Measurements from ENCODE around the gene RTL1.

RTL1 gene

DNA sequence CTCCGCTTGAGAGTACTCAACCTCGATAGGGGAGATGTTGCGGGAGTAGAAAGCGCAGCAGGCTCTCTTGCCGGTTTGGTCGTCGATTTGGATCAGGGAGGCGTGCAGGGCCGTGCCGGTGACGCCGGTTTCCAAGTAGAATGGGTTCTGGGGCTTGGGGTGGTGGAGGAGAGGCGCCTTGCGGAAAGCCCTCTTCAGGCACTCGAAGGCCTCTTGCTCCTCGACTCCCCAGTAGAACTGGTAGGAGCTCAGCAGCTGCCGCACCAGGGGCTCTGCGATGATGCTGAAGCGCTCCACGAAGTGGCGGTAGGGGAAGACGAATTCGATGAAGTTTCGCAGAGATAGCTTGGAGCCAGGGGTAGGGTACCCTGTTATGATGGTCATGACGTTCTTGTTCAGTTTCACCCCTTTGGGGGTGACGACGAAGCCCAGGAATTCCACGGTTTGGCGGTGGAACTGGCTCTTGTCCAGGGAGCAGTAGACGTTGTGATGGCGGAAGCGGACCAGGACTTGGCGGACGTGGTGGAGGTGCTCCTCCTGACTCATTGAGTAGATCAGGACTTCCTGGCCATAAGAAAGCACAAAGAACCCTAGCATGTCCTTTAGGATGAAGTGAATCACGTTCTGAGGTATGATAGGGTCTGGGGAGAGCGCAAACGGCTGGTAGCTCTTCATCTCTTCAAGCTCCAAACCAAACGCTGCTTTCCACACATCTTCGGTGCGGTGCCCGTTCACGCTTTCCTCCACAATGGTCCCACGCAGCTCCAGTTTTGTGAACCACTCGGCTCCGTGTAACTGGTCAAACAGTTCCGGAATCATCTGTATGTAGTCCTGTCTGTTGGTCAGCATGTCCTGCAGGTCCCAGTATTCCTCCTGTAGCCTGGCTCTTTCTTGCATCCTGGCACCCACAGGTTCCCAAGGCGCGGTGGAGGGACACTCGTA lies 21.2 kb downstream of the RTL1 start:
- DNase-seq = no peak

DNA sequence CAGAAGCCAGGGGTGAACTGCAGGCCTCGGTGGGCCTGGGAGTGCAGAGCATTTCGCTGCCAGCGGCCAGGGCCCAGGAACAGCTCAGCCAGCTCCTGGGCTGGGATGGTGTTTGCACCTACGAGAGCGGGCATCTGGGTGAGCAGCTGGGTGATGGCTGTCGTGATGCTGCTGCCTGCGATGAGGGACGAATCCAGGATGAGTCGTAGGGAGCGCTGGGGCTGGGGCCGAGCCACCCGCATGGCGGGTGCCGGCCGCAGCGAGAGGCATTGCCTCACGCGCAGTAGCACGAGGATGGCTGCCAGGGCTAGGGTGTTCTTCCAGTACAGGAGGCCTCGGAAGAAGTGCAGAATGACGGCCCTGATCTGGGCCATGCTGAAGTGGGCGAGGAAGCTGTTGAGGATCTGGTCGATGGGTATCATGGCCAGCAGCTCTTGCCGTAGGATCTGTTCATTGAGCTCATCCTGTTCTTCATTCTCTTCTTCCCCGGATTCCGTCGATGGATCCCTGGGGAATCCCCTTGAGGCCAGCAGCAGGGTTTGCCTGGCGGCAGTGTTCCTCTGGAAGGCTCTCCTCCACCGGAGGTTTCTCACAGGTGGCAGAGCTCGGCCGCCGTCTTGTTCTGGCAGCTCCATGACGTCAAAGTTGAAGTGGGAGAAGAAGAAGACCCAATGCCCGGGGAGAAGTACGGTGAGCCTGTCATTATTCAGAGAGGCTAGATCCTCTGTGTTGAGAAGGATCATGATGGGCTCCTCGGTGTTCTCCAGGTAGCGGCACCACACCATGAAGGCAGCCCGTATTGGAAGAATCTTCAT lies 22.1 kb downstream of the RTL1 start:
- no peak for DNase-seq

DNA sequence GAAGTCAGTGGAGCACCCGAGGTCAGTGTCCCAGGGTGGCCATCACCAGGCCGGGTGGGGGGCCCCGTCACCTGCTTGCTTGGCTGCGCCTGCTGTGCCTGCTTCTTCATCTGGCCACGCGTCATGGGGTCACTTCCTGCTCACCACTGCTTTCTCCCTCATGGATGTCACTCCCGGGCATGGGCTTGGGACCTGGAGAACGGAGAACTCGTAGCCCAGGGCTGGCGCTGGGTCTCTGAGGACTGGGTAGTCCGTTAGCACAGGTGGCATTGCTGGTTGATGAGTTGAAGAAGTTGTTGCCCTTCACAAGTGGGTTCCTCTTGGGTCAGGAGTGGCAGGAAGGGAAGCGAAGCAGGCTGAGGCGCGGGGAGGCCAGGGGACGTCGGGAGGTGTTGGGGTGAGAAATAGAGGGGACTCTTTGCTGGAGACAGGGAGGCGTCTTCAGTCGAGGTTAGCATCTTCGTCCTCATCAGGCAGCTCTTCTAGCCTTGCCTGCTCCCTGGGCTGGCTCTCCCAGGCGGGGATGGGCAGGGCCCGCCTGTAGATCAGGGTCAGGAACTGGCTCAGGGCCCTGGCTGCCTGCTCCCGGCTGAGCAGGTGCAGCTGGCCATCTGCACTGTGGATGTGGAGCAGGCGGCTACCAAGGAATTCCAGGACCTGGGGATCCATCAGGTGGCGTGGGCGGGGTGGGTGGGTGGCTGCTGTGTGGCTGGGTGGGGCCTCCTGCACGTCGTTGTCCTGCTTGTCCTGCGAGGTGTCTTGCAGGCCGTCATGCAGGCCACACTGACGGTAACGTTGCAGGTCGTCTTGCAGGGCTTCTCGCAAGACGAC lies 23.0 kb downstream of the RTL1 start:
- no peak for DNase-seq

DNA sequence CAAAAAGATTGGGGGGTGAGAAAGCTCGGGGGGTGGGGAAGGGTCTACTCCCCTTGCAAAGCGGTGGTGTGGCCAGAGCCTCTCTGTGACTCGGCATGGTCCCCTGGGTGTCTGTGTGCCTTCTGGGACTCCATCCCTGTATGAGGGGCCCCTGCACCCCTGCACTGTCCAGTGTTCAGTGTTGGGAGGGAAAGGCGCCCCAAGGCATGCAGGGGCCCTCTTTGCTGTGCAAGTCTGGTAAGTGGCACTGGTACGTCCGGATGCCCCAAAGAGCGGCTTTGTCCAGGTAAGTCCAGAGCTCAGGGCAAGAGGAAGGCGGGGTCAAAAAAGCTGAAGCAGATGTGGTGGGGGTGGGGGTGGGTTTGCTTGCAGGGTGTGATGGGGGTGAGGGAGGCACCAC lies 23.7 kb downstream of the RTL1 start:
- no peak for DNase-seq

DNA sequence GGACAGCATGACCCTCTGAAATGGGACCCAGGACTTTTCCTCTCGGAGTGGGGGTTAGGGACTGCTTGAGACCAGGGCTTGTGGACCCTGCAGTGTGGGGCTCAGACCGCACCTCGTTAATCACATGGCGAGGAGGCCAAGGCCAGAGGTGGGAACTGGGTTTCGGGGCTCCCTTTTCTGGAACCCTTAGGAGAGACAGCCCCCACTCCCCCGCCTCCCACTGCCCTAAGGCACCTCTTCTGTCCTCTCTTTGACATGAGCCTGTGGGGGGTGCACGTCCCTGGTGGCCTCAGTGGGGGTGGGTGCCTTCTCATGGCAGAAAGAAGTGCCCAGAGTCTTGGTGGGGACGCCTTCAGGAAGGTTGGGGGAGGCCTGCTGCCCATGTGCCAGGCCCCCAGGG lies 24.3 kb downstream of the RTL1 start:
- no peak for DNase-seq

DNA sequence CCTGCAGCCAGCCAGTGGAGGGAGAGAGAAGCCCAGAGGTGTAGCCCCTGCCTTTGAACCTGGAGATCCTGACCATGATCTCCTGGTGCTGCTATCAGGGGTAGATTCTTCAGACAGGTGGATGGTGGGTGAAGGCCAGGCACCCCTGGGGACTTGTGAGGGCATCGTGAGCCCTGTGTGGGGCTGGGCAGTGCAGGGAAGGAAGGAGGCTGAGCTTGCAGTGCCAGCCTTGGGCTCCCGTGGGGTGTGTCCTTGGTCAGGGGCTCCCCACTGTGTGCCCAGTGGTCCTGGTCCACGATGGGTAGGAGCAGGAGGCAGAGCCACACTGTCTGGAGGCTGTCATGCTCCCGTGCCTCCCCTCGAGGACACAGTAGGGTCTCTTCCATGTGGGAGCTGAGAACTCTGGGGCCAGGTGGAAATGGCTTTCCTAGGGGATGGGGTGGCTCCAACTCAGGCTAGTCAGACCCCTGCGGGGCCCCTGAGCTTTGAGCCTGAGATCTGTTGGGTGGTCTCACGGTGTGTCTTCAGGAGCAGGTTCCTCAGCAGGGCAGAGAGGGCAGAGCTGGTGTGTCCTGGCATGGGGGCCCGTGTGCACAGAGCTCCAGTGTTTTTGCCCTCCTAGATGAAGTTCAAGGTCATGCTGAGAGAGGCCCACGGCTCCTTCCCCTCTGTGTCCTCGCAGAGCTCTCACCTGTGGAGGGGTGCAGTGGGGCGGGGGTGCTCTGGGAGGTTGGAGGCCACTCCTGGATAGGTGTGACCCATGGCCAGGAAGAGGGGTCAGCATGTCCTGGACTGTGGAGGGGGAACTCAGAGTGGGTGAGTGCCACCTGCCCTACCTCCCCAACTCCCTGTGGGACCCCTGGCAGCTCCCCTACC lies 25.0 kb downstream of the RTL1 start:
- no peak for DNase-seq

DNA sequence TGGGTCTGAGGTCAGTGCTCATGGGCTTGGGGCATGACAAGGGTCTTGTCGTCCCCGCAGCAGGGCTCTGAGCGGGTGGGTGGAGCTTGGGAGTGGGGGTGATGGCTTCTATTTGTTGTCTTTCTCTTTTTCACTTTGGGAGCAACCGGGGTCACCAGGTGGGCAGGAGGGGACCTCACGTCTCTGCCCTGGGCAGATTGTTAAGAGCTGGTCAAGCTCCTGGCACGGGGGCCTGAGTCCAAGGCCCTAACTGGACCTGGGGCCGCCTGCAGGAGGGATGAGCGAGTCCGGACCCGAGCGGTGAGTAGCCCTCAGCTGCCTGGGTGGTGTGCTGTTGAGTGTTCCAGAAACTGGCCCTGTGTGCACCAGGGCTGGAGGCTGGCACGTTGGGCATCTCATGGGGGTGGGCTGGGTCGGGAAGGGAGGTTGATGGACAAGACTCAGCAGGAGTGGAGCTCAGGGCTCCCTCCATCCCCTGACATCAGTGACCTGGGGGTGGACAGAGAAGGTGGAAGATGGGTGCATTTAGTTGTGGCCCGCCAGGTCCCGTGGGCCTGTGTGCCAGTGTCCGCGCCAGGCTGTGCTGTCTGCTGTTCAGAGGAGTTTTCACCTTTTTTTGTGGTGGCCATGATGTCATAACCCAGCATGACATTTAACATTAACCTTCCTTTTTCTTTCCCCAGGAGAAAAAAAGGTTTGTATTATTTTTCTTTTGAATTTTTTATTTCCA lies 27.5 kb downstream of the RTL1 start:
- no peak for DNase-seq

DNA sequence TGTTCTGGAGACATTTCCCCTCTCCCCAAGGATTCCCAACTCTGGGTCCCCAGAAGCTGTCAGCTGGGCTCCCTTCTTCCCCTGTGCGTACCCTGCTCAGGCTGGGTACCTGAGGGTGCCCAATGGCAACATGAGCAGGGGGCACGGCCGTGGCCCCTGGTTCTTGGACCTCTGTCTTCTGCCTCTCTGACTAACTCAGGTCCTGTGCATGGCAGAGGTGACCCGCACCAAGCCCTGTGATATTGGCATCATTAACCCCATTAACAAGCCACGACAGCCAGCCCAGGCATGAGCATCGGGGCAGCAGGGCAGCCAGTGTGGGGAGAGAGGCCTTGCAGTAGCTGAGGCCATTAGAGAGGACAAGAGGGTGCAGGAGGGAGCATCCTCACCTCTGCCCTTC lies 28.4 kb downstream of the RTL1 start:
- DNase-seq = no peak

DNA sequence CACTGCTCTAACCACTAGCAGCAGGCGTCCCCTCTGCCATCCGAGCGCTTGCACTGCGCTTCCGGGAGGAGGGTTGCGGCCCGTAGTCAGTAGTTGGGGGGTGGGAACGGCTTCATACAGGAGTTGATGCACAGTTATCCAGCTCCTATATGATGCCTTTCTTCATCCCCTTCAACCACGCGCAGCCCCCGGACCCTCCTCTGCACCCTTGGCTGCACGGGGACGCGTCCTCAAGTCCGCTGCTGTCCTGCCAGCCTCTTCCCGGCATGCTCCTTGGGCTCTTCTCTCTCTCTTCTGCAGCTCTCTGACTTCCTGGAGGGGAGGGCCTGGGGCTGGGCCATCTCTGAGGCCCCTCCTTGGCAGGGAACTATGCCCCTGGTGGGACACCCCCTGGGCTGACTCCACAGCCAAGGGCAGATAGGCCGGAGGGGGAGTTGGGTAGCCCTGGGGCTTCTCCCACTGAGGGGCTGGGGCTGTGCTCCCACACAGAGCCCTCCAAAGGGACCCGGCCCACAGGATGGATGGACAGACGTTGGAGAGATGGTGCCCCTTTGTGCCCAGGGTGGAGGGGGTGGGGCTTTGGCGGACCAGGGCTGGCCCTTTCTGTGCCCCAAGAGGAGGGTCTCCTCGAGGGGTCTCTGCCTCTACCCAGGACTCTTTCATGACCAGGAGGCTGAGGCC lies 29.0 kb downstream of the RTL1 start:
- DNase-seq = no peak

DNA sequence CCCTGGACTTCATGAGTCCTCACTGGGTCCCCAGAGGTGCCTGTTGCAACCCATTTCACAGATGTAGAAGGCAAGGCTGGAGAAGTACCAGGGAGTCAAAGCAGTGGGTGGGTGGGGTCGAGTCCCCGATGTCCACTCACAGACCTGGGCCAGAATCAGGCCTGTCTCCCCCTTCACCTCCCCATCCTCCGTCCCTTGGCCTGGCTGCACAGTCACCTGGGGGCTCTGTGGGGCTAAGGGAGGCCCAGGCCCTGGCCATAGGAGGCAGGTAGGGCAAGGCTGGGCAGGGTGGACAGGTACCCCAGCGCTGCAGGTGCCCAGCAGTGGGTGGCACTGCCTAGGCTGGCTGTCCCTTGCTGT lies 29.5 kb downstream of the RTL1 start:
- no peak for DNase-seq

DNA sequence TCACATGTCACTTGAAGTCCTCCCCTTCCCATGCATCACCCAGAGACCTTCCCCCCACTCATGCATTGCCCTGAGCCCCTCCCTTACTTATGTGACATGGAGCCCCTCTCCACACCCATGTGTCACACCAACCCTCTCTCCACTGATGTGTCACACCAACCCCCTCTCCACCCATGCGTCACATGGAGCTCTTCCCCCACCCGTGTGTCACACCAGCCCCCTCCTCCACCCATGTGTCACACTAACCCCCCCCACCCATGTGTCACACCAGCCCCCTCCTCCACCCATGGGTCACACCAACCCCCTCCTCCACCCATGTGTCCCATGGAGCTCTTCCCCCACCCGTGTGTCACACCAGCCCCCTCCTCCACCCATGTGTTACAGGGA lies 30.4 kb downstream of the RTL1 start:
- no peak for DNase-seq

DNA sequence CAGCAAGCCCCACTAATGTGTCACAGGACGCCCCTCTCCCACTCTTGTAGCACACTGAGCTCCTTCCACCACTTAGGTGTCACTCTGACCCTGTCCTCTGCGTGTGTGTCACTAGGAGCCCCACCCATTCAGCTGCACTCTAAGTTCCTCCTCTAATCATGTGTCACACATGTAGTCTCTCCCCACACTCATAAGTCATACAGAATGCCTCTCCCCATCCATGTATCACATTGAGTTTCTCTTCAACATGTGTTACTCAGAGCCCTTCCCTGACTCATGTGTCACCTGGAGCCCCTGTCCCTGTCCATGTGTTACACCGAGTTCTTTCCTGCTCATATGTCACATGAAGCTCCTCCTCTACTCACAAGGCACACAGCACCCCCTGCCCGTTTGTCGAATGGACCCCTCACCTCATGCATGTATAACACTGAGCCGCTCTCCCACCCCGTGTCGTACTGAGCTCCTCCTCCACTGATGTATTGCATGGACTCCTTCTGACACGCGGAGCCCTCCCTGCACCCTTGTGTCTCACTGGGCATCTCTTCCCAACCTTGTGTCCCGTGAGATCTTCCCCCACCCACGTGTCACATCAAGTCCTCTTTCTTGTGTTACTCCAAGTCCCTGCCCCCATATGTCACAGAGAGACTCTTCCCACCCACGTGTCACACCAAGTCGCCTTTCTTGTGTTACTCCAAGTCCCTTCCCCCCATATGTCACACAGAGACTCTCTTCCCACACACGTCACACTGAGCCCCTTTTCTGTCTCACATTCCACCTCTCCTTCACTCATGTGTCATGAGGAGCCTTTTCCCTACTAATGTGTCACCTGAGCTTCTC lies 31.0 kb downstream of the RTL1 start:
- no peak for DNase-seq

DNA sequence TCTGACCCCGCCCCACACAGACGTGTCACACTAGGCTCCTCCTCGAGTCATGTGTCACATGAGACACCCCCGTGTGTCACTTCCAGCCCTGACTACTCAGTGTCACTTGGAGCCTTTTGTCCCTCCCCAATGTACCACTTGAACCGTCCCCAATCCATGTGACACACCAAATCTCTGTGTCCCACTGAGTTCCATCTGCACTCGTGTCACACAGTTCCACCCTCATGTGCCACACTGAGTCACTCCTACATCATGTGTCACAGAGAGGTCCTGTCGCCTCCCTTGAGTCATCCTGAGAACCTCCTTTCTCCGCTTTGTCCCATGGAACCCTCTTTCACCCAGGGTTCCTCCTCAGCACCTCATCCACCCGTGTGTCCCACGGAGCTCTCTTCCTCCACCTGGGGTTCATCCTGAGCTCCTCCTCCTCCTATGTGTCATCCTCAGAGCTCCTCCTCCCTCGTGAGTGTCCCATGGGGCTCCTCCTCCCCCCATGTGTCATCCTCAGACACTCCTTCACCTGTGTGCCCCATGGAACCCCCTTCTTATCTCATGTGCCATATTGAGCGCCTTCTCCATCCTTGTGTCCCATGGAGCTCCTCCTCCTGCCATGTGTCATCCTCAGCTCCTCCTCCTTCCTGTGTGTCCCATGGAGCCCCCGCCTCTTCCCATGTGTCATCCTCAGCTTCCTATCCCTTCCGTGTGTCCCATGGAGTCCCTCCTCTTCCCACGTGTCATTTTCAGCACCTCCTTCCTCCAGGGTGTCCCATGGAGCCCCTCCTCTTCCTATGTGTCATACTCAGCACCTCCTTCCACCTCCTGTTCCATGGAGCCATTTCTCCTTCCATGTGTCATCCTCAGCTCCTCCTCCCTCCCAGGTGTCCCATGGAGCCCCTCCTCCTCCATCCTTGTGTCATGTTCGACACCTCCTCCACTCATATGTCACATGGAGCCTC lies 32.0 kb downstream of the RTL1 start:
- no peak for DNase-seq

DNA sequence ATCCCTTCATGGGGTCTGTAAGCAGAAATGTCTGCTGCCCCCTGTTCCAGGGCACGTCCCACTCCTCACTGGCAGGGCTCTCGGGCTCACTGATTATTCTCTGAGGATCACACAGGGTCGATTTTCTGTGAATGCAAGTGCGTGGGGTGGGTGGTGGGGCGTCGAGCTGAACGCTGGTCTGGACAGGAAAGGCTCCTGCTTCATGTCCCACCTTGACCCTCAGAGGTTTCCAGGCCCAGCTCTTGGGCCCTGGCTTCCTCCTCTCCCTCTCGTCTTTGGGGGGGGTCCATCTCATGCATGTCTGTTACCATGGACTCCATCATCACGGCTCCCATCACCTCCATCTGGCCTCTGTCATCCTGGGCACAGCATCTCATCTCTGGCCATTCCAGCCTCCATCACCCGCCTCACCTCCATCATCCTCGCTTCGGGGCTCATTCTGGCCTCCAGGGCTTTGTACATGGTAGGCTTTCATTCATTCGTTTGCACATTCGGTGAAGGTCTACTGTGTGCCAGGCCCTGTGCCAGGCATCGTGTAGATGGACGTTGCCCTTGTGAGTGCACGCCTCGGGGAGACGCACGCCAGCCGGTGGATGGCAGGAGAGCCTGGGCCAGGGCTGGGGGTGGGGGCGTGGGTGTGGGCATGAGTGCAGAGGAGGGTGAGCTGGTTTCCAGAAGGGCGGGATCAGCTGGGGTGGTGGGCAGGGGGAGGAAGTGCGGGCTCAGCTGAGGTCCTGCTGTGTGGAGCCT lies 34.7 kb downstream of the RTL1 start:
- DNase-seq = no peak

DNA sequence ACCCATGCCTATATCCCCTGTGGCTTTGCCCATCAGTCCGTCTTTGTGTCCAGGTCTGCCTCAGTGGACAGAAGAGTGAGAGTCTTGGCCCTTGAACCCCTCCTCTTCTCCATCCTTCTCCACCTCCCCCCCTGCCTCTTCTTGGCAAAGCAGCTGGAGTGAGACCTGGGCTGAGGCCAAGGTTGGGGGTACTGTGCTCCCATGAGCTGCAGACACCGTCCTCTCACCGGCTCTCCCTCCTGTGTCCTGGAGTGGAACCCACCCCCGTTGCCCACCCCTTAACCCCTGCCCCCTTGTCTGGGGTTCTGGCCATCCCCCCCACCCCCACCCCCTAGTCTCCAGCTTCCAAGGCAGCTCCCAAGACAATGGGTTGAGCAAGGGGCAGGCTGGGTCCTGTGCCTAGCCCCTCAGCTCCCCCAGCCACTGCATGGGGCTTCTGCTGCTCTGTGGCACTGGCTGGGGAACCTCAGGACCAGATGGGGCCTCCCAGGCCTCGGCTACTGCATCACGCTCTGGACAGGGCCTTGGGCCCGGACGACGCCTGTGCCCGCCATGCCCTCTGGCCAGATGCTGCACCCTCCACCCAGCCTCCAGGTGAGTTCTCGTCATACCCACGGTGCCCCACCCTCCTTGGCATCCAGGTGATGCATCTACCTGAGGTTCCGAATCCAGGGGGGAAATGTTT lies 35.7 kb downstream of the RTL1 start:
- no peak for DNase-seq

All from hypothalamus (tissue), 51 donors.